Measurements from ENCODE around the gene ZNF547. TPM values are rescaled to one million over a fixed set of nuclear protein-coding genes. Genes with fewer than 3 reads are reported as not detected.

Gene ZNF547
- total and polyA plus RNA-seq, 2 of the 8 experiments (the other 6 are each of a cell fraction or from before 2014, with no cell fraction given) = 1.1 to 2.1 TPM

DNA sequence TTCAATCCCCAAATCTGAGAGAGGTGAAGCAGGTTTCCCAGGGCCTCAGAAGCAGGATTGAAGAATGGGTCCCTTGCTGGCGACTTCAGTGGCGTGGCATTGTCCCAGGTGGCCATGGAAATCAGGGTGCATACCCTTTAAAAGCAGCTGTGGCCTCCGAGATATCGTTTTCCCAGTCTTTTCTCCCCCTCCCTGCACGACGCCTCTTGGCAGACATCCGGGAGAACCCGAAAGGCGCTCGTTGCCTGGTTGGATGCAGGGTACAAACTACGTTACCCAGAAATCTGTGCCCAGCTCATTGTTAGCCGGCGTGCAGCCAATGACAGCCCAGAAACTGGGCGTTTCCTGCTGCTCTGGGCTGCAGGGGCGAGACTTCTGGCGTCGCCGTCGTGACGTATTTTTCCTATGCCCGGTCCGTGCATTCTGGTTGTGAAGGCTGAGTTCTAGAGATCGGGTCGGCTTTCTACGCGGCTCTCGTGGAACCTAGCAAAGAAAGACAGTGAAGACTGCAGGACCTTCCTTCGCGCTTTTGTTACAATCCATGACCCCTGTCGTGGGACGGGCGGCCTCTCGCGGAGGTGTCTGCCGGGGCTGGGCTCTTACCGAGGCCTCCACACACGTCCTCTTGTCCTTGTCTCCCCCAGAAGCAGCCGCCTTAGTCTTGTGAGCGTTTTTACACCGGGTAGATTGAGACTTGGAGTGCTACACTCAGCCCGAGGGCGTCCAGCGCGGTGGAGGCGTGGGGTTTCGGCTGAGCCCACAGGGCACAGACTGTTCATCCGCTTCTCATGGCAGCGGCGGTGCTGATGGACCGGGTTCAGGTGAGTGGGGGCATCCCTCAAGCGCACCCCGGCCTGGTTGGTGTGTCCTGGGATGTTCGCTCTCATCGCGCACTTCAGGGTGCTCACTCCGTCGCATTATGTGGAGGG lies 12.2 kb upstream of the ZNF547 start, which contains the start of gene ZNF304 (continued):
- TF ChIP-seq CBX5 (IDR thresholded peaks at IDR 0.05; ENCODE audit: low read depth, low read length) (no peak), CHD2 (IDR thresholded peaks at IDR 0.05; ENCODE audit: low read length) (no peak), EGR1 (IDR thresholded peaks at IDR 0.05; ENCODE audit: borderline replicate concordance, low read depth, low read length) (no peak), POU5F1 (IDR thresholded peaks at IDR 0.05; ENCODE audit: low read depth, low read length) (no peak), MAFK (IDR thresholded peaks at IDR 0.05; ENCODE audit: low read depth, low read length) (no peak), RXRA (IDR thresholded peaks at IDR 0.05; ENCODE audit: insufficient read depth, low read depth, low read length) (no peak), CHD1 (IDR thresholded peaks at IDR 0.05; ENCODE audit: low read depth, low read length) (no peak), FOSL1 (IDR thresholded peaks at IDR 0.05; ENCODE audit: insufficient read depth, low read depth, low read length) (no peak), TAF7 (optimal IDR thresholded peaks at IDR 0.05; ENCODE audit: borderline replicate concordance, low read depth, low read length) (no peak), CTBP2 (IDR thresholded peaks at IDR 0.05; ENCODE audit: borderline replicate concordance, insufficient read depth, insufficient read length, low read length) (no peak), KDM5A (IDR thresholded peaks at IDR 0.05; ENCODE audit: low read length) (peak; percentile 85), BCL11A (IDR thresholded peaks at IDR 0.05; ENCODE audit: low read depth in 2 of 2, low read length in 2 of 2) (no peak), GTF2F1 (IDR thresholded peaks at IDR 0.05; ENCODE audit: borderline replicate concordance, low read depth, low read length) (no peak), USF2 (IDR thresholded peaks at IDR 0.05; ENCODE audit: low read length) (no peak), NANOG (IDR thresholded peaks at IDR 0.05; ENCODE audit: insufficient read depth, low read depth, low read length, poor library complexity, severe bottlenecking) (no peak), RNF2 (IDR thresholded peaks at IDR 0.05; ENCODE audit: borderline replicate concordance, low read depth, low read length, missing control alignments, poor library complexity, severe bottlenecking) (no peak), SIX5 (IDR thresholded peaks at IDR 0.05; ENCODE audit: low read depth, low read length) (peak; percentile 61), JUND (IDR thresholded peaks at IDR 0.05; ENCODE audit: low read length) (no peak), SRF (IDR thresholded peaks at IDR 0.05; ENCODE audit: low read depth, low read length) (peak; percentile 59; the same call in 1 of the 2 replicates)
- TF ChIP-seq, protein P1, sequence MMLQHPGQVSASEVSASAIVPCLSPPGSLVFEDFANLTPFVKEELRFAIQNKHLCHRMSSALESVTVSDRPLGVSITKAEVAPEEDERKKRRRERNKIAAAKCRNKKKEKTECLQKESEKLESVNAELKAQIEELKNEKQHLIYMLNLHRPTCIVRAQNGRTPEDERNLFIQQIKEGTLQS (IDR thresholded peaks at IDR 0.05; ENCODE audit: insufficient read depth, low read depth, low read length) = peak; percentile 62; the same call in 1 of the 2 replicates

Measured in H1 (cell line).